Erythroblast (primary cell): ENCODE results near the gene NDUFAF5.

Source experiments
- GATA1 ChIP-seq: IDR thresholded peaks from 2 replicates; pipeline ENCODE4 v1.6.1; 2011; ENCODE audit warnings: low read depth, mild to moderate bottlenecking, control low read depth, low read length, moderate library complexity
- POLR2A ChIP-seq: IDR thresholded peaks from 2 replicates; pipeline ENCODE4 v1.6.1; 2011; ENCODE audit warnings: mild to moderate bottlenecking, low read length

GRCh38 chr20:13744352-13744751, 40.5 kb upstream of the NDUFAF5 start:
- no peak for TF ChIP-seq POLR2A
- no peak for TF ChIP-seq GATA1
